ENCODE measurements around the gene ACP4. TPM values are rescaled to one million over a fixed set of nuclear protein-coding genes. Genes with fewer than 3 reads are reported as not detected.
"Not testable (repeated sequence)": the region's sequence is repeated elsewhere in the genome, so short reads cannot be mapped to it uniquely, and the experiment has no call there.

The ACP4 gene
- polyA plus RNA-seq (ENCODE audit: insufficient read length), result 0.14 TPM

GRCh38 chr19:50790396-50790795, at the start of gene ACP4:
TSS of gene ACP4 (plus strand) at chr19:50790415. CDS start at chr19:50790415, 0 bp downstream.
- DNase-seq, result no peak

- no peak for DNase-seq
Observed at GRCh38 chr19:50741179-50741933, 48.9 kb upstream of the ACP4 start.

GRCh38 chr19:50743537-50743936, 46.7 kb upstream of the ACP4 start:
- no peak for DNase-seq

- no peak for DNase-seq
Observed at GRCh38 chr19:50745221-50745620, 45.0 kb upstream of the ACP4 start.

GRCh38 chr19:50747141-50747540, 43.1 kb upstream of the ACP4 start:
- DNase-seq, result not testable (repeated sequence)

- no peak for DNase-seq
Observed at GRCh38 chr19:50749490-50749889, 40.7 kb upstream of the ACP4 start.

GRCh38 chr19:50750010-50750409, 40.2 kb upstream of the ACP4 start:
- no peak for DNase-seq

- DNase-seq, result no peak
Observed at GRCh38 chr19:50753879-50754278, 36.3 kb upstream of the ACP4 start.

- DNase-seq, result not testable (repeated sequence)
Observed at GRCh38 chr19:50756244-50756643, 34.0 kb upstream of the ACP4 start.

GRCh38 chr19:50757624-50758023, 32.6 kb upstream of the ACP4 start:
- not testable (repeated sequence) for DNase-seq

GRCh38 chr19:50759076-50759475, 31.1 kb upstream of the ACP4 start:
- not testable (repeated sequence) for DNase-seq

GRCh38 chr19:50759886-50760285, 30.3 kb upstream of the ACP4 start:
- DNase-seq, result no peak

GRCh38 chr19:50761501-50761900, 28.7 kb upstream of the ACP4 start:
- DNase-seq, result not testable (repeated sequence)

GRCh38 chr19:50763521-50763920, 26.7 kb upstream of the ACP4 start:
- not testable (repeated sequence) for DNase-seq

GRCh38 chr19:50764409-50764808, 25.8 kb upstream of the ACP4 start:
- no peak for DNase-seq

- not testable (repeated sequence) for DNase-seq
Observed at GRCh38 chr19:50766746-50767145, 23.5 kb upstream of the ACP4 start.

GRCh38 chr19:50767263-50767662, 23.0 kb upstream of the ACP4 start:
- not testable (repeated sequence) for DNase-seq

GRCh38 chr19:50768277-50768676, 21.9 kb upstream of the ACP4 start:
- DNase-seq, result no peak

- DNase-seq, result not testable (repeated sequence)
Observed at GRCh38 chr19:50770164-50770563, 20.1 kb upstream of the ACP4 start, which contains the start of gene GPR32. TSS of gene GPR32 (plus strand) at chr19:50770464. CDS start at chr19:50770601, 137 bp downstream.

GRCh38 chr19:50770888-50771287, 19.3 kb upstream of the ACP4 start:
- no peak for DNase-seq

- no peak for DNase-seq
Observed at GRCh38 chr19:50772476-50772875, 17.7 kb upstream of the ACP4 start.

GRCh38 chr19:50772912-50773311, 17.3 kb upstream of the ACP4 start:
- DNase-seq, result not testable (repeated sequence)

- DNase-seq, result not testable (repeated sequence)
Observed at GRCh38 chr19:50773454-50773853, 16.8 kb upstream of the ACP4 start.

- DNase-seq, result no peak
Observed at GRCh38 chr19:50776131-50776530, 14.1 kb upstream of the ACP4 start.
